Measurements from ENCODE around the gene LHX3.
"Not testable (repeated sequence)": the region's sequence is repeated elsewhere in the genome, so short reads cannot be mapped to it uniquely, and the experiment has no call there.

DNA sequence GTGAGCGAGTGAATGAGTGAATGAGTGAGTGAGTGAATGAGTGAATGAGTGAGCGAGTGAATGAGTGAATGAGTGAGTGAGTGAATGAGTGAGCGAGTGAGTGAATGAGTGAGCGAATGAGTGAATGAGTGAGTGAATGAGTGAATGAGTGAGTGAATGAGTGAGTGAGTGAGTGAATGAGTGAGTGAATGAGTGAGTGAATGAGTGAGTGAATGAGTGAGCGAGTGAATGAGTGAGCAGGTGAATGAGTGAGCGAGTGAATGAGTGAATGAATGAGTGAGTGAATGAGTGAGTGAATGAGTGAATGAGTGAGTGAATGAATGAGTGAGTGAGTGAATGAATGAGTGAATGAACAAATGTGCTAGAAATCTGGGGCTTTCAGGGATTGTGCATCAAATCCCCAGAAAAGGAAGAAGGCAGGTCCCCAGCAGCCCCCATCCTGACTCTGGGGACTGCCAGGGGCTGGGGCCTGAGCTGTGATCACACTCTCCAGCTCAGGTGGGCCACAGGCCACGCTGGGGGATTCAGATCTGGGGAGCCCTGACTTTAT is 54.2 kb downstream of the LHX3 start:
- TF ChIP-seq, protein P1, sequence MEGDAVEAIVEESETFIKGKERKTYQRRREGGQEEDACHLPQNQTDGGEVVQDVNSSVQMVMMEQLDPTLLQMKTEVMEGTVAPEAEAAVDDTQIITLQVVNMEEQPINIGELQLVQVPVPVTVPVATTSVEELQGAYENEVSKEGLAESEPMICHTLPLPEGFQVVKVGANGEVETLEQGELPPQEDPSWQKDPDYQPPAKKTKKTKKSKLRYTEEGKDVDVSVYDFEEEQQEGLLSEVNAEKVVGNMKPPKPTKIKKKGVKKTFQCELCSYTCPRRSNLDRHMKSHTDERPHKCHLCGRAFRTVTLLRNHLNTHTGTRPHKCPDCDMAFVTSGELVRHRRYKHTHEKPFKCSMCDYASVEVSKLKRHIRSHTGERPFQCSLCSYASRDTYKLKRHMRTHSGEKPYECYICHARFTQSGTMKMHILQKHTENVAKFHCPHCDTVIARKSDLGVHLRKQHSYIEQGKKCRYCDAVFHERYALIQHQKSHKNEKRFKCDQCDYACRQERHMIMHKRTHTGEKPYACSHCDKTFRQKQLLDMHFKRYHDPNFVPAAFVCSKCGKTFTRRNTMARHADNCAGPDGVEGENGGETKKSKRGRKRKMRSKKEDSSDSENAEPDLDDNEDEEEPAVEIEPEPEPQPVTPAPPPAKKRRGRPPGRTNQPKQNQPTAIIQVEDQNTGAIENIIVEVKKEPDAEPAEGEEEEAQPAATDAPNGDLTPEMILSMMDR (IDR thresholded peaks at IDR 0.05): not testable (repeated sequence)
- not testable (repeated sequence) for TF ChIP-seq POLR2A (IDR thresholded peaks at IDR 0.05)
